Measurements from ENCODE around the gene GINS2. TPM values are rescaled to one million over a fixed set of nuclear protein-coding genes. Genes with fewer than 3 reads are reported as not detected.

Gene GINS2
- total RNA-seq, 1 experiment from 2014 or later: 52.7 TPM

- Mint-ChIP-seq H3K4me3 (no peak overlapping the region), H3K27me3 (ENCODE audit: low read depth) (no peaks in the 10 kb centered on the region; the same call in 1 of the 2 replicates), H3K9me3 (peaks cover 0 to 3% of the 10 kb centered on the region in 2 experiments; a peak in 1 of 5 replicates), H3K27ac (peak overlapping the region in 2 of 3 experiments; percentile 32 to 76; a peak in 2 of 7 replicates), H3K4me1 (peaks cover 0 to 15% of the 10 kb centered on the region in 2 experiments; a peak in 3 of 4 replicates), H3K36me3 (ENCODE audit: insufficient read depth in 1 of 3, low read depth in 3 of 3) (peaks cover 11 to 41% (median 37%) of the 10 kb centered on the region in 3 experiments; a peak in 6 of 7 replicates)
- Histone ChIP-seq H3K4me1 (ENCODE audit: insufficient read depth, low read length) (no peaks in the 10 kb centered on the region), H3K79me1 (ENCODE audit: insufficient read depth, low read depth, low read length, poor library complexity, severe bottlenecking) (peaks cover 7% of the 10 kb centered on the region), H4K5ac (ENCODE audit: insufficient read length, low read depth, low read length) (no peak overlapping the region), H2BK15ac (ENCODE audit: low read depth, low read length) (no peak overlapping the region), H3K9ac (ENCODE audit: extremely low read depth, insufficient read length, low read length) (no peak overlapping the region), H2BK120ac (ENCODE audit: low read depth, low read length, poor library complexity, severe bottlenecking) (no peak overlapping the region), H2BK20ac (ENCODE audit: low read depth, low read length, poor library complexity, severe bottlenecking) (no peak overlapping the region), H3K14ac (ENCODE audit: insufficient read depth, low read length) (no peak overlapping the region), H2AK5ac (ENCODE audit: insufficient read length, low read length) (no peak overlapping the region), H4K91ac (ENCODE audit: insufficient read length, low read depth, low read length) (no peak overlapping the region), H2AFZ (ENCODE audit: low read length) (no peak overlapping the region), H4K8ac (replicated peaks; ENCODE audit: insufficient read length, low read depth, low read length) (no peak overlapping the region), H3K27ac (ENCODE audit: insufficient read length, low read depth, low read length) (no peak overlapping the region), H2BK12ac (ENCODE audit: insufficient read length, low read depth, low read length) (no peak overlapping the region), H3K18ac (ENCODE audit: insufficient read length, low read depth, low read length) (no peak overlapping the region), H3K23ac (ENCODE audit: insufficient read length, low read depth, low read length) (no peak overlapping the region), H2BK5ac (ENCODE audit: insufficient read length, low read length) (no peak overlapping the region), H3K23me2 (ENCODE audit: insufficient read length, low read depth, low read length, poor library complexity, severe bottlenecking) (no peaks in the 10 kb centered on the region), H3K79me2 (ENCODE audit: insufficient read depth, low read length) (peaks cover 2% of the 10 kb centered on the region; the same call in 1 of the 2 replicates), H4K20me1 (ENCODE audit: control insufficient read depth, insufficient read depth, insufficient read length) (no peaks in the 10 kb centered on the region), H3K4ac (ENCODE audit: low read depth, low read length) (no peak overlapping the region), H3T11ph (ENCODE audit: low read length) (no peak overlapping the region), H3K27me3 (ENCODE audit: insufficient read depth, low read length) (no peaks in the 10 kb centered on the region), H3K9me3 (ENCODE audit: control insufficient read depth, low read depth, low read length) (no peaks in the 10 kb centered on the region), H3K56ac (ENCODE audit: insufficient read length, low read depth, low read length) (no peak overlapping the region), H3K4me2 (ENCODE audit: insufficient read depth, insufficient read length, low read length) (no peak overlapping the region)
- no peak for TF ChIP-seq CTCF (conservative IDR thresholded peaks at IDR 0.05)
- no peak for DNase-seq
- WGBS (ENCODE audit: extremely low coverage, insufficient read length, low lambda C conversion rate): no CpG with 5 or more reads among the region's 26 CpGs
These were observed 40.6 kb downstream of the GINS2 start for GRCh38 chr16:85648070-85648714.
